Right lobe of liver (tissue), 4 donors: ENCODE results near the gene TPST1.
"Not testable (repeated sequence)": the region's sequence is repeated elsewhere in the genome, so short reads cannot be mapped to it uniquely, and the experiment has no call there.

Source experiments
- CTCF ChIP-seq, 4 donors: fragments of 200-600 bp in 3 of 4; fragments of 450-650 bp in 1 of 4; IDR thresholded peaks; one replicate each; pipeline versions ENCODE4 v1.5.1 to v1.8.0; 2016 to 2022; ENCODE audit warnings: antibody characterized with exemption in 4 of 4, mild to moderate bottlenecking in 2 of 4
- POLR2A ChIP-seq: fragments of 450-650 bp; IDR thresholded peaks from one replicate; pipeline ENCODE4 v1.6.1; 2017; ENCODE audit warnings: antibody characterized with exemption, mild to moderate bottlenecking
- donor health status: DM: no; HTN: no; CAD: no.
- donor health status: DM: no; HTN: no; CAD: no.
- donor health status: DM: no; HTN: yes; CAD: no.

DNA sequence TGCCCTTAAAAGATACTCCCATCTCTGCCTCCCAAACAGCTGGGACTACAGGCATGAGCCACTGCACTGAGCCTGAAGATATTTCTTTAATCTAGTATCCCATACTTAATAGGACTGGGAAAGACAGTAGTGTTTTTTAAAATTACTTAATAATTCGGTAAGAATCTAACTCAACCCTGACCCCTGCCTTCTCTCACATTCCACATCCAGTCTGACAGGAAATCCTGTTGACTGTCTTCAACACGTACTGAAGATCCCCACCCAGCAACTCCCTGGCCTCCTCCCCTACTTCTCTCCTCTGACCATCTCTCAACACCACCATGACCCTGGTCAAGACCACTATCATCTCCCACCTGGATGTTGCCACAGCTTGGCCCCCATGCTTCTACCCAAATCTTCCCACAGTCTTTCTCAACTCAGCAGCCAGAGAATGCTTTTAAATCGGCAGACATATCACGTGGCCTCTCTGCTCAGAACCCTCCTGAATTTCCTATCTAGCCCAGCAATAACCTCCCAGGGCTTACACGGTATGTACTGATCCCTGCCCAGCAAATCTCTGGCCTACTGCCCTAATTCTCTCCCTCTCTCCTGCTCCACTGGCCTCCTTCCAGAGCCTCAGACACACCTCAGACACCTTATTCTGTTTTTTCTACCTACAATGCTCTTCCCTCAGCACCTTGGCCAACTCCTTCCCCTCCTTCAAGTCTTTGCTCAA lies 180.2 kb downstream of the TPST1 start:
- not testable (repeated sequence) for TF ChIP-seq POLR2A; CTCF (IDR thresholded peaks at IDR 0.05)
